OCI-LY1 (cell line): ENCODE results near the gene PRPF6.

Experiments
- H2AFZ ChIP-seq: fragments of 200-600 bp; sonication (generic), shearing (Covaris generic); 2 replicates; pipeline ENCODE4 v1.6.0; 2014; ENCODE audit warnings: antibody characterized with exemption, mild to moderate bottlenecking, low read length
- H3F3A ChIP-seq: fragments of 200-600 bp; sonication (generic), shearing (Covaris generic); 2 replicates; pipeline ENCODE4 v1.6.0; 2014; ENCODE audit warnings: mild to moderate bottlenecking, antibody characterized with exemption, low read length, moderate library complexity; ENCODE audit not compliant: insufficient read depth
- H3K27ac ChIP-seq: fragments of 200-600 bp; sonication (generic); 2 replicates; pipeline ENCODE4 v1.5.1; 2014; ENCODE audit warnings: low read length, mixed run types, mild to moderate bottlenecking, low read depth; ENCODE audit not compliant: poor library complexity, severe bottlenecking
- H3K27me3 ChIP-seq: fragments of 200-600 bp; sonication (generic); 2 replicates; pipeline ENCODE4 v1.6.0; 2014; ENCODE audit warnings: antibody characterized with exemption, mild to moderate bottlenecking, low read length, moderate library complexity; ENCODE audit not compliant: insufficient read depth
- H3K36me3 ChIP-seq: fragments of 200-600 bp; sonication (generic); 2 replicates; pipeline ENCODE4 v1.6.1; 2014; ENCODE audit warnings: mild to moderate bottlenecking, antibody characterized with exemption, low read length, moderate library complexity, mixed read lengths; ENCODE audit not compliant: insufficient read depth
- H3K4me1 ChIP-seq: fragments of 200-600 bp; sonication (generic); 2 replicates; pipeline ENCODE4 v1.5.1; 2014; ENCODE audit warnings: mild to moderate bottlenecking, low read length, moderate library complexity; ENCODE audit not compliant: insufficient read depth, severe bottlenecking
- H3K4me2 ChIP-seq: fragments of 200-600 bp; sonication (generic), shearing (Covaris generic); 2 replicates; pipeline ENCODE4 v1.6.1; 2014; ENCODE audit warnings: low read length
- H3K4me3 ChIP-seq: fragments of 200-600 bp; sonication (generic); 2 replicates; pipeline ENCODE4 v1.5.1; 2014; ENCODE audit warnings: low read length, low read depth, mild to moderate bottlenecking, mixed read lengths; ENCODE audit not compliant: poor library complexity, severe bottlenecking
- H3K79me2 ChIP-seq: fragments of 200-600 bp; shearing (Covaris generic); 2 replicates; pipeline ENCODE4 v1.6.1; 2016; ENCODE audit warnings: mixed run types, low read length, mixed read lengths; ENCODE audit not compliant: insufficient read depth
- H3K9ac ChIP-seq: fragments of 200-600 bp; sonication (generic), shearing (Covaris generic); 2 replicates; pipeline ENCODE4 v1.6.1; 2014; ENCODE audit warnings: mild to moderate bottlenecking, low read length, mixed read lengths
- H3K9me2 ChIP-seq: fragments of 200-600 bp; sonication (generic), shearing (Covaris generic); 2 replicates; pipeline ENCODE4 v1.6.1; 2014; ENCODE audit warnings: low read depth, mild to moderate bottlenecking, low read length, mixed read lengths
- H3K9me3 ChIP-seq: fragments of 200-600 bp; shearing (Covaris generic); 2 replicates; pipeline ENCODE4 v1.6.1; 2014; ENCODE audit warnings: low read length, mixed read lengths
- H4K20me1 ChIP-seq: fragments of 200-600 bp; sonication (generic), shearing (Covaris generic); 2 replicates; pipeline ENCODE4 v1.6.0; 2016; ENCODE audit warnings: mild to moderate bottlenecking, low read length; ENCODE audit not compliant: insufficient read depth
- EZH2 ChIP-seq: fragments of 200-600 bp; sonication (generic), shearing (Covaris generic); IDR thresholded peaks from 2 replicates; pipeline ENCODE4 v1.8.0; 2017; ENCODE audit warnings: borderline replicate concordance, mixed run types, mild to moderate bottlenecking, antibody characterized with exemption, low read length, moderate library complexity, mixed read lengths
- TF ChIP-seq, protein P1 (sequence below): fragments of 200-600 bp; sonication (generic), shearing (Covaris generic); IDR thresholded peaks from 2 replicates; pipeline ENCODE4 v1.5.1; 2017; ENCODE audit warnings: mild to moderate bottlenecking, antibody characterized with exemption, low read length, moderate library complexity, mixed read lengths

Gene PRPF6

DNA sequence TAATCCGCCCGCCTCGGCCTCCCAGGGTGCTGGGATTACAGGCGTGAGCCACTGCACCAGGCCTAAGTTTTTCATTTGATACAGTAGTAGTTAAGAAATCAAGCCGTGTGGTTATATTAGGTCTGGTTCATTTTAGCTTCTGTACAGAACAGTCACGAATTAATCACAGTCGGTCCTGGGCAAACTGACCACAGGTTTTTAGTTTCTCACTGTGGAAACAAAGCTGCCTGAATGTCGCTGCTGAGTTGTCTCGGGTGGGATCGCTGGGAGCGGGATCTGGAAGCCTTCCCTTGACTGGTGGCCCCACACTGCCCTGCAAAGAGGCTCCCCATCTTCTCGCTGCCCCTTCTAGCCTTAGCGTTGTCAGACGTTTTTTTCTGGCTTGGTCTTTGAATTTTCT is 43.3 kb upstream of the PRPF6 start:
- H4K20me1 ChIP-seq: no peaks in the 10 kb centered on the region
- peaks cover 56% of the 10 kb centered on the region for H3K36me3 ChIP-seq
- peaks cover 13% of the 10 kb centered on the region for H3K4me1 ChIP-seq
- H3K27me3 ChIP-seq: no peaks in the 10 kb centered on the region
- TF ChIP-seq, protein P1, sequence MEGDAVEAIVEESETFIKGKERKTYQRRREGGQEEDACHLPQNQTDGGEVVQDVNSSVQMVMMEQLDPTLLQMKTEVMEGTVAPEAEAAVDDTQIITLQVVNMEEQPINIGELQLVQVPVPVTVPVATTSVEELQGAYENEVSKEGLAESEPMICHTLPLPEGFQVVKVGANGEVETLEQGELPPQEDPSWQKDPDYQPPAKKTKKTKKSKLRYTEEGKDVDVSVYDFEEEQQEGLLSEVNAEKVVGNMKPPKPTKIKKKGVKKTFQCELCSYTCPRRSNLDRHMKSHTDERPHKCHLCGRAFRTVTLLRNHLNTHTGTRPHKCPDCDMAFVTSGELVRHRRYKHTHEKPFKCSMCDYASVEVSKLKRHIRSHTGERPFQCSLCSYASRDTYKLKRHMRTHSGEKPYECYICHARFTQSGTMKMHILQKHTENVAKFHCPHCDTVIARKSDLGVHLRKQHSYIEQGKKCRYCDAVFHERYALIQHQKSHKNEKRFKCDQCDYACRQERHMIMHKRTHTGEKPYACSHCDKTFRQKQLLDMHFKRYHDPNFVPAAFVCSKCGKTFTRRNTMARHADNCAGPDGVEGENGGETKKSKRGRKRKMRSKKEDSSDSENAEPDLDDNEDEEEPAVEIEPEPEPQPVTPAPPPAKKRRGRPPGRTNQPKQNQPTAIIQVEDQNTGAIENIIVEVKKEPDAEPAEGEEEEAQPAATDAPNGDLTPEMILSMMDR: no peak
- TF ChIP-seq EZH2: no peak
- H3K9me2 ChIP-seq: no peaks in the 10 kb centered on the region
- H3K4me2 ChIP-seq: no peak overlapping the region
- no peak overlapping the region for H3K27ac ChIP-seq
- H3K4me3 ChIP-seq: no peak overlapping the region
- H2AFZ ChIP-seq: no peak overlapping the region
- H3K9ac ChIP-seq: no peak overlapping the region
- no peaks in the 10 kb centered on the region for H3K79me2 ChIP-seq
- H3F3A ChIP-seq: no peaks in the 10 kb centered on the region
- no peaks in the 10 kb centered on the region for H3K9me3 ChIP-seq

DNA sequence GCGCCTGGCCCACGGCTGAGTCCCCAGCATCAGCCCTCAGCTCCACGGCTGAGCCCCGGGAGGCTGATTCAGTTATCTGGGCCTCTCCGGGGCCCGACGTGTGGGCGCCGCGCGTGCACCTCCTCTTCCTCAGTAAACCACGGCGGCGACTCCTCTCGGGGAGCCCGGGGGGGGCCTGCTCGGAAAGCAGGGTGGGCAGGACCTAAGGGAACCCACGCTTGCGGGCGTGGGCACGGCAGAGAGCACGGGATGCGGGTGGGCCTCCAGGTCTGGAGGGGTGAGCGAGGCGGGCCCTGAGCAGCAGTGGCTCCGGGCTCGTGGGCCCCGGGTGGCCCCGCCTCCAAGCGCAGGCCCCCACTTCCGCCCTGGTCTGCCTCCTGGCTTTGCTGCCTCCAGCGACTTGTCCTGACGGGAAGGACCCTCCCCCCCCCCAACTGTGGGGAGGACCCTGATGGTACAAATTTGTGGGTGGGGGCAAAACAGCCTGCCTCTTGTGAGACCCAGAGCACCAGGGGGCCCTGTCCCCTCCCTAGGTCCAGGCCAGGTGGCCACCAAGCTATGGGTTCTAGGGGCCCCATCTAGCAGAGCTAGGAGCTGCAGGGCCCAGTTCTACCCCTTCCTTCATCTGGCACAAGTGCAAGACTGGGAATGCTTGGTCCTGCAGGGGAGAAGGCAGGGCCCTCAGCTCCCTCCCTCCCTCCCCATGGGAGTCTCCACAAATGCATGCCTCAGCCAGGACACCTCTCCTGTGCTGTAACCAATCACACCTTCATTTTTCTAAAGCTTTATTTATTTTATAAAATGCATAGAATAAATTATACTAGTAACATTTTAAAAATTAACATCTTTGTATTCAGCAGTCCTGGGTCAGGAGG is 41.6 kb upstream of the PRPF6 start:
- no peak overlapping the region for H3K9ac ChIP-seq
- no peaks in the 10 kb centered on the region for H3K79me2 ChIP-seq
- H3K36me3 ChIP-seq: peaks cover 60% of the 10 kb centered on the region
- no peaks in the 10 kb centered on the region for H3K9me2 ChIP-seq
- H3K9me3 ChIP-seq: no peaks in the 10 kb centered on the region
- no peaks in the 10 kb centered on the region for H3F3A ChIP-seq
- no peaks in the 10 kb centered on the region for H4K20me1 ChIP-seq
- H3K27ac ChIP-seq: no peak overlapping the region
- H3K4me1 ChIP-seq: peaks cover 15% of the 10 kb centered on the region
- no peak overlapping the region for H3K4me2 ChIP-seq
- H3K27me3 ChIP-seq: no peaks in the 10 kb centered on the region
- H2AFZ ChIP-seq: no peak overlapping the region
- no peak overlapping the region for H3K4me3 ChIP-seq
- TF ChIP-seq EZH2: no peak
- TF ChIP-seq, protein P1: no peak

DNA sequence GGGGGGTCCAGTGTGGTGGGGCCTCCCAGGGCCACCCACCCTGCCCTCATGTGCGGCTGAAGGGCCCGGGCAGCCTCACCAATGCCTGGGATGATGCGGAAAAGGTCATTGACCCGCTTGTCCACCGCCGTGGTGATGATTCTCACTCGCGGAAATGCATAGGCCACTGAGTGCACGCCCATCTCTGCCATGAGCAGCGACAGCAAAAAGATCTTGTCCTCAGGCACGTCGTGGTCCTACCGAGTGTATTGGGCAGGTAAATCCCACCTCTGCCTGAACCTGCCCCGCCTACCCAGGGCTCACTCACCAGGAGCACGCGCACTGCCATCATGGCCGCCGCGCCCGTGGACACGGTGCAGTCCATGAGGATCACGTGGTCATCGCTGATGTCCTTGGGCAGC is 40.9 kb upstream of the PRPF6 start:
- TF ChIP-seq EZH2: no peak
- TF ChIP-seq, protein P1: no peak
- H3K4me3 ChIP-seq: no peak overlapping the region
- no peaks in the 10 kb centered on the region for H3K79me2 ChIP-seq
- no peaks in the 10 kb centered on the region for H3K27me3 ChIP-seq
- peaks cover 62% of the 10 kb centered on the region for H3K36me3 ChIP-seq
- peaks cover 15% of the 10 kb centered on the region for H3K4me1 ChIP-seq
- H3K27ac ChIP-seq: no peak overlapping the region
- no peak overlapping the region for H3K4me2 ChIP-seq
- H3K9ac ChIP-seq: no peak overlapping the region
- H3F3A ChIP-seq: no peaks in the 10 kb centered on the region
- no peaks in the 10 kb centered on the region for H3K9me3 ChIP-seq
- H3K9me2 ChIP-seq: no peaks in the 10 kb centered on the region
- H4K20me1 ChIP-seq: no peaks in the 10 kb centered on the region
- H2AFZ ChIP-seq: no peak overlapping the region
